ENCODE results near the gene TWNK.
"Not testable (repeated sequence)": the region's sequence is repeated elsewhere in the genome, so short reads cannot be mapped to it uniquely, and the experiment has no call there.

The TWNK gene

DNA sequence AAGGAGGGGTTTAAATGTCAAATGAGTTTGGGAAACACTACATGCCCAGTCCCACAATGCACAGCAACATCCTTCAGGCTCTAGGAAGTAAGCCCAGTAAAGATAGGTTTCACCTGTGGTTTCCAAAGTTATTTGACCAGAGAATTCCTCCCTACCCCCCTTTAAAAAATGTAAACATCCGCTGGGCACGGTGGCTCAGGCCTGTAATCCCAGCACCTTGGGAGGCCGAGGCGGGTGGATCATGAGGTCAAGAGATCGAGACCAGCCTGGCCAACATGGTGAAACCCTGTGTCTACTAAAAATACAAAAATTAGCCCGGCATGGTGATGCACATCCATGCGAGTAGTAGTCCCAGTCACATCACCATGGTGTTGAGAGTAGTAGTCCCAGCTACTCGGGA is 11.9 kb upstream of the TWNK start:
- not testable (repeated sequence) for DNase-seq

DNA sequence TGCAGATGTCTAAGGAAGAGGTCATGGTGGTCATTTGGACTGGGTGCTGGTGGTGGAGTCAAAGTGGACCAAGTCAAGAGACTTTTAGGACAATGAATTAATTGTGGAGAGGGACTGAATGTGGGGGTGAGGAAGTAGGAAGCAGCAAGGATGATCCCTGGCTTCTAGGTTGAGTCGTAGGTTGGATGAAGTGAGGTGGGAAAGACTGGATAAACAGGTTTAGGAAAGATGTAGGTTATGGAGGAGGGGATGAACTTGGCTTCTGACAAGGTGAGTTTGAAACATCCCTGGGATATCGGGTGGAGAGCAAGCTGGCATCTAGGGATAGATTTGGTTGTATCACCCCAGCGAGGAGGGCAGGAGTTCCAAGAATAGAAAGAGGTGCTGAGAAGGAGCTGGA is 10.4 kb upstream of the TWNK start:
- DNase-seq, result no peak

DNA sequence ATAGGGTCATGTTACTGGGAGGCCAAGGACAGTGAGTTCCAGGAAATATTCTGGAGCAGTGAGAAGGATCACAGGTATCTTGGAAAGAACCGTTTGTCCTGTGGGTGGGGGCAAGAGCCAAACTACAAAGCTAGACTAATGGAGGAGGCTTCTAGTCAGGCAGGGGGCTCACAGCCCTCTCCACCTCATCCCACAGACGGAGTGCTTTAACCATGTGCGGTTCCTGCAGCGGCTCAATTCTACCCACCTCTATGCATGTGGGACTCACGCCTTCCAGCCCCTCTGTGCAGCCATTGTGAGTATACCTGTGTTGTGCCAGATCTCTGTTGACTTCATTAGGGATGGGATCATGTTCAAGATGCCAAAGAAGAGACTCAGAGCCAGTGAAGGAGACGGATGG is 9.9 kb upstream of the TWNK start:
- DNase-seq, result no peak

GRCh38 chr10:100978121-100978900 is 9.0 kb upstream of the TWNK start:
- DNase-seq, result no peak

DNA sequence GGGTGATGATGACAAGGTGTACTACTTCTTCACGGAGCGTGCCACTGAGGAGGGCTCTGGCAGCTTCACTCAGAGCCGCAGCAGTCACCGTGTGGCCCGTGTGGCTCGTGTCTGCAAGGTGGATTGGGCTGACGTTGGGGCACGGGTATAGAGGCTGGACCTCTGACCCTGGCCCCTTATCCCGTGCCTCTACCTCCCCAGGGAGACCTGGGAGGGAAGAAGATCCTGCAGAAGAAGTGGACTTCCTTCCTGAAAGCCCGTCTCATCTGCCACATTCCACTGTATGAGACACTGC is 8.5 kb upstream of the TWNK start:
- no peak for DNase-seq

- no peak for DNase-seq
Observed at GRCh38 chr10:100979791-100980272, 7.5 kb upstream of the TWNK start.

- DNase-seq, result no peak
Observed at GRCh38 chr10:100980311-100980710, 7.0 kb upstream of the TWNK start.

DNA sequence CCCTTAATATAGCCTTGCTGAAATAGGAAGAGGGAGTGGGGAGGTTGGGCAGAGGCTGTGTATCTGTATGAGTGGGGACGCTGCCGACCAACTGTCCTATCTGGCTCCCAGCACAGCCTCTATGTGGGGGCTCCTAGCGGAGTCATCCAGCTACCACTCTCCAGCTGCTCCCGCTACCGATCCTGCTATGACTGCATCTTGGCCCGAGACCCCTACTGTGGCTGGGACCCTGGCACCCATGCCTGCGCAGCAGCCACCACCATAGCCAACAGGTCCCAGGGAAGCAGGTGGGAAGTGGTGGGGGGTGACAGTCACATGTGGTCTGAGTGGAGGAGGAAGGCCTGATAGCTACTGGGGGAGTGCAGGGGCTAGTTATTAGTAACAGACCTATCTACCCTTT is 6.6 kb upstream of the TWNK start:
- no peak for DNase-seq

DNA sequence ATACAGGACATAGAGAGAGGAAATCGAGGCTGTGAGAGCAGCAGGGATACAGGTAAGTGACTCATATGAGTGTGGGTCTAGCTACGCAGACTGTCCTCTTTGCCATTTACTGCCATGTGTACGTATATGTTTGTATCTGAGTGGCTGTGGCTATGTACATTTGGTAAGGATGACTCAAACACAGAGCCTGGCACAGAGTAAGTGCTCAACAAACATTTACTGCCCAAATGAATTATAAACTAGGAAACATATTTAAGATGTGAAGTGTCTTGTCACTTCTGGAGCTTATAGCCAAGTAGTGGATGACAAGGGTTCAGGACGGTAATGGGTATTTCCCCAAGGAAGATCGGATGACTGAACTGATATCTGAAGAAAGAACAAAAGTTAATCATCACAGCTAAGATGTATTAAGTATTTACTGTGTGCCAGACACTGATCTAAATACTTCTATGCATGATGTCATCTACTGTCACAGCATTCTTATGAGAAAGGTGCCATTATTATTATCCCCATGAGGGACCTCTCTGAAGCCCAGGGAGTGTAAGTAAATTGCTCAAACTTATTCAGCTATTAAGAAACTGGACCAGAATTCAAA is 6.1 kb upstream of the TWNK start:
- no peak for DNase-seq

DNA sequence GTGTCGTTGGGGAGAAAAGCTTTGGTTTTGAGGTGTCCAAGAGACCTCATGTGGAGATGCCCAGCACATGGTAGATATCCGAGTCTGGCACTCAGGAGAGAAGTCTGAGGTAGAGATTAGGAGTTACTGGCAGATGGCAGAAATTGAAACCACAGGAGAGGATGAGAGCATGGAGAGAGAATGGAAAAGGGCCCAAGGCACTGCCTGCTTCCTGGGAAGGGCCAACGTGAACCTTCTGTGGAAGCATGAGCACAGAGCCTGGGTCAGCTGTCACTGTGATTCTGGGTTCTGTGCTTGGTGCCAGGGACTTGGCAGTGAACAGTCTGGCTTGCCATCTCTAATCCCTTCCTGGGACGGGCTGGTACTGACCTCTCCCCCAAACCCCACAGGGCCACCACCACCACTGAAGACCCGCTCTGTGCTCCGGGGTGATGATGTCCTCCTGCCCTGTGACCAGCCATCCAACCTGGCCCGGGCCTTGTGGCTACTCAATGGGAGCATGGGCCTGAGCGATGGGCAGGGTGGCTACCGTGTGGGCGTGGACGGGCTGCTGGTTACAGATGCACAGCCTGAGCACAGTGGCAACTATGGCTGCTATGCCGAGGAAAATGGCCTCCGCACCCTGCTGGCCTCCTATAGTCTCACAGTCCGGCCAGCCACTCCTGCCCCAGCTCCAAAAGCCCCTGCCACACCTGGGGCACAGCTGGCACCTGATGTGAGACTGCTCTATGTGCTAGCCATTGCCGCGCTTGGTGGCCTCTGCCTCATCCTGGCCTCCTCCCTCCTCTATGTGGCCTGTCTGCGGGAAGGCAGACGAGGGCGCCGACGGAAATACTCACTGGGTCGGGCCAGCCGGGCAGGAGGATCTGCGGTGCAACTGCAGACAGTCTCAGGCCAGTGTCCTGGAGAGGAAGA is 4.2 kb upstream of the TWNK start:
- DNase-seq, result no peak

- no peak for DNase-seq
Observed at GRCh38 chr10:100983868-100984671, 3.3 kb upstream of the TWNK start.

GRCh38 chr10:100984672-100985177 is 2.6 kb upstream of the TWNK start:
- no peak for DNase-seq

DNA sequence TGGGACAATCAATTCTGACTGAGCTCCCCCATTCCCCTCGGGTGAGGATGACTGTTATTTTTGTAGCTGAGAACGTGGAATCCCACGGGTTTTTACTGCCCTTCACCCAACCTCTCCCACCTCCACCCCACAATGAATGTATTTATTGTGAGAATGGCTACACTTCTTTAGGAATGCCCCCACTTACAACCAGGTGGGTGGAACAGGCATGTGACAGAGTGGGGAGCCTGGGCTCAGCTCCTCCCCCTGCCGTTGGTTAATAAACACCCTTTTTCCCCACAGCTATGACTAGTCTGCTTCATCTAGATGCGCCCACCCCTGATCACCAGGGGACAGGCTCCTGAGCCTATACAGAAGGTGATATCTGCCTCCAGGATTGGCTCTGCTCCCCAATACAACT is 2.0 kb upstream of the TWNK start:
- DNase-seq, result peak; percentile 29

DNA sequence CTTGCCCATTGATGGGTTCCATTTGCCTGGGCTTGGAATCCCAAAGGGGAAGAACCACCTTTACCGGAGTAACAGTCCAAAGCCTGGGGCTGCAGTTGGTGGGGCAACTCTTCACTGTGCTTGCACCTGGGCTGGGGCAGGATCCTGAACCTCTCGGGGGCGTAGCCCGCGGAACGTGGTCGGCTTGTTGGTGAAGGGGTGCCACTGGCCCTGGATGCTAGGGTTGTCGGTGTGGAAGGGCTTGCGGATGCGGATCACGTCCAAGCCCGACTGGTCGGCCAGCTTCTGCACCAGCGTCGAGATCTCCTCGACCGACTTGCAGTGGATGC is 756 bp upstream of the TWNK start:
- no peak for DNase-seq

GRCh38 chr10:100987685-100988049 is 324 bp downstream of the TWNK start:
- DNase-seq, result no peak

DNA sequence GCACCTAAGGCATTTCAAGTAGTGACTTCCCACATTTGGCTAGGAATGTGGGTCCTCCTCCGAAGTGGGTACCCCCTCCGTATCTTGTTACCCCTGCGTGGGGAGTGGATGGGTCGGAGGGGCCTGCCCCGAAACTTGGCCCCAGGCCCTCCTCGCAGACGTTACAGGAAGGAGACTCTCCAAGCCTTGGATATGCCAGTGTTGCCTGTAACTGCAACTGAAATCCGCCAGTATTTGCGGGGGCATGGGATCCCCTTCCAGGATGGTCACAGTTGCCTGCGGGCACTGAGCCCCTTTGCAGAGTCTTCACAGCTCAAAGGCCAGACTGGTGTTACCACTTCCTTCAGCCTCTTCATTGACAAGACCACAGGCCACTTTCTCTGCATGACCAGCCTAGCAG is 823 bp downstream of the TWNK start:
- DNase-seq, result no peak

GRCh38 chr10:100989088-100989487 is 1.7 kb downstream of the TWNK start:
- no peak for DNase-seq

DNA sequence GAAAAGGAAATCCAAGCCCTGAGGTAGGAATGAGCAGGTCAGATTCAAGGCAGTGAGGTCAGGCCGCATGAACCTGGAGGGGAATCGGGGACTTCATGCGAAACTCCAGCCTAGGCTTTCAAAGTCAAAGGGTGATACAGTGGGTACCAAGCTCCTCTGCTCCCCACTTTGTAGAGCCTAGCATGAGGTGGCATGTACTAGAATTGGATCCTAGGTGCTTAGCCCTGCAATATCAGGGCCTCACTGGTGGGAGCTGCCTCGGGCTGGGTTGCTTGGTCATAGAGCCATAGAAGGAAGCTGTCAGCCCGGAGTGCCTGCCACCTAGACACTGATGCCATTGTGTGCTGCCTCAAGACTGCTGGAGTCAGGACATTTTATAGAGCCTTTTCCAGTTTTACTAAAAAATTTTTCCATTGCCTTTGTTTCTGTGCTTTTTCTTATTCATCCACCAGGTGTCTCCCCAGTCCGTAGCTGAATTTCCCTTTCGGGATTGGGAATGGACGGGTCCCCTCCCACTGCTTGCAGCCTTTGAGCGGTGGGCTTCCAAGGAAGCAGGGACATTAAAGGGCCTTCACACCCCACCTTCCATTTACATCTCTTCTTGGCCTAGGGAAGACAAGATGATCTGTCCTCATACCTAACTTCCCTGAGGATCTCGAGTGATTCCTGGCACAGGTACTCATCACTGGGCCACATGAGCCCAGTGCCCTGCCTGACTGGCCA is 6.8 kb downstream of the TWNK start:
- DNase-seq, result no peak

DNA sequence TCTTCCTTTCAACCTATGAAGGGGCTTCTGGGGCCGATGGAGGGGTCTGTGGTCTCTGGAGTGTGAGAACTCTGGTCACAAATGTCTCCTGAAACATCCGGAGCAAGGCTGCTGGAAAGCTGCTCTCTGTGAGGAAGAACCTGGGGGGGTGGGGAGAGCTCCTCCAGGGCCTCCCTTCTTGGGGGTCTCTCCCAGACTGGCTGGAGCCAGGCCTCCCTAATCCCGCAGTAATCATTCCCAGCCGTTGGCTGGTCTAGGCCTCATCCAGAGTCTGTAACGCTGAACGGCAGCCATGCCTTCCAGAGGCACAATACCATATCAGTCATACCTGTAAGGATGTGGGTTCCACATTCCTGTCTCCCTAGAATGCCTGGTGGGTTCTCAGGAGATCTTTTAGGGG is 7.8 kb downstream of the TWNK start:
- no peak for DNase-seq

GRCh38 chr10:100996678-100997359 is 9.5 kb downstream of the TWNK start:
- DNase-seq, result peak; percentile 51

GRCh38 chr10:100997360-100998182 is 10.2 kb downstream of the TWNK start:
- peak; percentile 81 for DNase-seq

Data from hematopoietic multipotent progenitor cell treated with erythropoietin and hydrocortisone succinate and interleukin-3 and kit ligand, for 6 days (in vitro differentiated cells).